HG03045 (cell line): ENCODE results near the gene UBTF.

Experiments
- ATAC-seq: cut with Tn5 transposase; IDR thresholded peaks from one replicate; pipeline ENCODE4 v1.9.1; 2021; ENCODE audit warnings: mild to moderate bottlenecking, moderate library complexity; ENCODE audit not compliant: unreplicated experiment

Gene UBTF

DNA sequence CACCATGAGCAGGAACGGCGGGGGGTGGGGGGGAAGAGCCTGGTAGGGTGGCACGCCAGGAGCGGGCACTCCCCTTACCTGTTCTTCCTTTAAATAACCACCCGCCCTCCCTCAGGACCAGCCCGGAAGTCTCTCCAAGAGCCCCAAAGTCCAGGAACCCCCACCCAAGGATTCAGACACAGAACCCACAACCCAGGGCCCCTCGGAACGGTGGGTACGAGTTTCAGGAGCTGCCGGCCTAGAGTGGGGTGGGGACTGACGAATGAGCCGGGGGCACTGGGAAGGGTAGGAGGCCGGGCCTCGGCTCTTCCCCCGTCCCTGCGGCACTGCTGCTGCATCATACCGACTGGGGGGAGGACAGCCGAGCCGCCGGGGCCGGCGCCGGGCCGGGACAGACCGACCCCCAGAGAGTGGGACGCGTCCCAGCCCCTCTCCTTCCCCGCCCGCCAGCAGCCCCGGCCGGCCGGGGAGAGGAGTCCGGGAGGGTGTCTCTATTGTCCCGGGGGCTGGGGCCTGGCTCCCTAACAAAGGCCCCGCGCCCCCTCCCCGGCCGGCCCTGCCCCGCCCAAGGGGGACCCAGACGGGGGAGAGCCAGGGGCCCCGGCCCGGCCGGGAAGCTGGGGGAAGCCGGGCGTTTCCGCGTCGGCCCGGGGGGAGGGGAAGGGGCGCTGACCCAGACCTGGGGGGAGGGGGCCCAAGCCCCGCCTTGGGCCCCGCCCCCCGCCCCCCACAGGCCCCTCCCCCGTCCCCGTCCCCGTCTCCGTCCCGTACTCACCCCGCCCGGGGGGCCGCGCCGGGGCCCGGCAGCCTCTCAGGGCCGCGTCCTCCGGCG, 20.5 kb downstream of the UBTF start:
- ATAC-seq: peak; percentile 29

DNA sequence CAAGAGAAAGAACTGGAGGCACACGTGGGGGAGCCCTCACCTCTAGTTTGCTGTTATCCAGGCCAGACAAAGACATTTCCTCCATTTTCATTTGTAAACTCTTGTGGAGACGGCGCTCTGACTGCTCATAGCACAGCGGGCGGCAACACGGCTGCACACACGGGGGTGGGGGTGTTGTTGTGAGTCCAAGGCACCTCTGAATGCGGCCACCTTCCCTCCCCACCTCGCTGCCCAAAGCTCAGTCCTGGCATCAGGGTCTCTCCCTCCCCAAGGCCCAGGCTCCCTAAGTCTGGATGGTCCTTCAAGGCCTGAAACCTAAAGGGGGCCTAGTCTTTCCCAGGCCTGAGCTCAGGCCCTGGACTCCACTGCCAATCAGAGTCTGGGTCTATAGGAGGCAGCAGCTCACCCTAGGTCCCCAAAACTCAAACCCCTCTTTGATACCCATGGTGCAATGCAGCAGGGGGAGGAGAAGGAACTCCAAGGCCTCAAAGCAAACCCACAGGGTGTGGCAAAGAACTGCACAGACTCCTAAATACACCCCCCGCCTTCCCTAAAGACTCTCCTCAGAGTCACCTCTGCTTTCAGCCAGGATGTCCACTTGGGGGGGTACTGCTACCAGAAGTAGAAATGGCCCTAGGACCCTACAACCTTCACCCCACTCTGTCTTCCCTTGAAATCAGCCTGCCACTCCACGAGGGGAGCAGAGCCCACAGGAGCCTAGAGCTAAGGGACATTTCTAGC, 21.3 kb downstream of the UBTF start:
- ATAC-seq: no peak

DNA sequence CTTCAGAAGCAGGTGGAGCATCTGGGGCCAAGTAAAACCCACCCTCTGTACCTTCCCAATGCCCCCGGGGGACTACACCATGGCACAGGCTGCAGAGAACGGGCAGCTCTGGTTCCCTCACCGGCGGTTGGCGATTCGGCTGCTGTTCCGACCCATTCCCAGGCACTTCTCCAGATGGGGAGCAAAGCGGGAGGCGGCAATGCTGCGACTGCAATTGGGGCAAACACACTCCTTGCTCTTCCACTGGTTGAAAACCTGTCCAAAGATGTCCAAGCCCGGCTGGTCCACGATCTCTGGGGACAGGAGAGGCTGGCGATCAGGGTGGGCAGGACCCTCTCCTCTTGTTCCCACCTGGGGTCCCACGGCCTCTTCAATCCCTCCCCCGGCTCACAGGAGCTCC, 22.4 kb downstream of the UBTF start:
- no peak for ATAC-seq

- ATAC-seq: no peak
Measured at GRCh38 chr17:44193326-44194084, 26.0 kb downstream of the UBTF start.

DNA sequence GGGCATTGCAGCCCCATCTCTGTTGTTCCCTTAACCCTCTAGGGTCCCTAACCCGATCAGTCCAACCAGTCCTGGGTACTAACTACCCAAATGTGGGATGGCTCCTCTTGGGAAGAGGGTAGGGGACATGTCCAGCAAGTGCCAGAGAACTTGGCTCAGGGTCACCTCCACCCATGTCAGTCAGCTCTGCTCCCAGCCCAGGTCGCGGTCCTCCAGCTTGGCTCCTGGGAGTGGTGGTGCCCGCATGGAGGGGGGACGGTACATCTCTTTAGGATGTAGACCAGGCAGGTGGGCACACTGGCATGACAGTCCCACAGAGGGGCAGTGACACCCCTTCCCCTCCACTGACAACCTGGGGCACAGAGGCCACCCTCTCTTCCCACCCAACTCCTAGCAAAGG, 26.7 kb downstream of the UBTF start:
- ATAC-seq: no peak

- ATAC-seq: no peak
Measured at GRCh38 chr17:44191941-44192496, 27.5 kb downstream of the UBTF start.

- no peak for ATAC-seq
Measured at GRCh38 chr17:44191369-44191768, 28.1 kb downstream of the UBTF start.

- no peak for ATAC-seq
Measured at GRCh38 chr17:44190481-44190880, 29.0 kb downstream of the UBTF start.

DNA sequence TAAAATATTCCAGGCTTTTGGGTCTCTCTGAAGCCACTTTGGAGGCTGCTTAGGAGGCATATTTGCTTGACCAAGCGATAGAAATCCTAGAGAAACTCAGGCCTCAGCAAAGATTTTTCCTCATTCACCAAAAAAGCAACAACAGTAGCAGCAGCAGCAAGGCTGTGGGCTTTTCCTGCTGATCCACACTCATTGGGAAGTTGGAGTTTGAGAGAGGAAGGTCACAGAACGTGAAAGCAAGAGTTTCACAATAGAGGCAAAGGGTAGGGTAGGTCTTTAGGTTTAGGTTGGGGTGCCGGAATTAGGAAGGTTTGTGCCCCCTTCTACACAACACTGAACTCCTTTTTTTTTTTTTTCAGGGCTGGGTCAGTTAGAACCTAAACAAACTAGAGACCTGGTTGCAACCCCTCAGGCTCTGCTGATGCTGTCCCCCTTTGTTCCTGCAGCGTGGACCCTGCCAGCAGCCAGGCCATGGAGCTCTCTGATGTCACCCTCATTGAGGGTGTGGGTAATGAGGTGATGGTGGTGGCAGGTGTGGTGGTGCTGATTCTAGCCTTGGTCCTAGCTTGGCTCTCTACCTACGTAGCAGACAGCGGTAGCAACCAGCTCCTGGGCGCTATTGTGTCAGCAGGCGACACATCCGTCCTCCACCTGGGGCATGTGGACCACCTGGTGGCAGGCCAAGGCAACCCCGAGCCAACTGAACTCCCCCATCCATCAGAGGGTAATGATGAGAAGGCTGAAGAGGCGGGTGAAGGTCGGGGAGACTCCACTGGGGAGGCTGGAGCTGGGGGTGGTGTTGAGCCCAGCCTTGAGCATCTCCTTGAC, 30.7 kb downstream of the UBTF start:
- no peak for ATAC-seq

DNA sequence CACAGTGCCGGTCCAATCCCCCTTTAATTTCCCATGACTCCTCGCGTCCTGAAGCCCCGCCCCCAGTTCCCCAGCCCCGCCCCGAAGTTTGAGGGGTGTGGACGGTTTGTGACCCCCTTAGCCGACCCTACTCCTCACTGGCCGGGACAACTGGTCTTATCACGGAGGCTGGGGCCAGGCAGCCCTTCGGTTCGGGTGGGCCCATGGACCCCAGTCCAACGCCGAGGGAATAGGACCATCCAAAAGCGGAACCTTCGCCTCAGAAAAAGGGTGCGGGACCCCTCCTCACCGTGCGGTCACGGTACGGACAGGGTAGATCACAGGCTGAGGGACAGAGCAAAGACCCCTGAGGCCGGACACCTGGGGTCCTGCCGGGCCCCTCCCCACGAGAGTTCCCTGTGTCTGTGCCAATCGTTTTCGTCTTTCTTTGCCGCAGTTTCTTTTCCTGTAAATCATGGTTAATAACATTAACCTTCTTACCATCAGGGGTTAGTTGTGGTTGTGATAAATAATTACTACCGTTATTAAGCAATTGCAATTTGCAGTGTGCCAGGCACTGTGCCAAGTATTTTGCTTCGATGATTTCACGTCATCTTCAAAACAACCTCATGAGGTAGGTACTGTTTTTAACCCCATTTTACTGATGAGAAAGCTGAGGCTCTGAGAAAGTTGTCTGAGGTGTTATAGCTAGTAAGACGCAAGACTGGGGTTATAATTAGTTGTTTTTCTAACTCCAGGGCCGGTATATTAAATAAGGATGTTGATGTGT, 32.2 kb downstream of the UBTF start:
- ATAC-seq: peak; percentile 33

- peak; percentile 85 for ATAC-seq
Measured at GRCh38 chr17:44186307-44187130, 33.0 kb downstream of the UBTF start, which contains the start of gene TMUB2. Gene TMUB2 (plus strand): TSS chr17:44186972. CDS start chr17:44187709, 737 bp downstream.

DNA sequence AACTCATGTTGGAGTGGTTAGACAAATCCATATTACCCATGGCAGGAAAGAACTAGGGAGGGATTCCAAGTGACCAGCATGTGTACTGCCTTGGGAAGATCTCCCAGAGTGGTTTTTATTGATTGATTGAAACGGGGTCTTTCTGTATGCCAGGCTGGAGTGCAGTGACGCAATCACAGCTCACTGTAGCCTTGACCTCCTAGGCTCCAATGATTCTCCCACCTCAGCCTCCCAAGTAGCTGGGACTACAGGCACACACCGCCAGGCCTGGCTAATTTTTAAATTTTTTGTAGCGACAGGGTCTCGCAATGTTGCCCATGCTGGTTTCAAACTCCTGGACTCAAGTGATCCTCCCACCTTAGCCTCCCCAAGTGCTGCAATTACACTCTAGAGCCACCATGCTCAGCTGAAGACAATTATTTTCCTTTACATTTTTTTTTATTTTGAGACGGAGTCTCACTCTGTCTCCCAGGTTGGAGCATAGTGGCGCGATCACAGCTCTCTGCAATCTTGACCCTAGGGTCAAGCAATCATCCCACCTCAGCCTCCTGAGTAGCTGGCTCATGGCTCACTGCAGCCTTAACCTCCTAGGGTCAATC, 35.2 kb downstream of the UBTF start:
- ATAC-seq: no peak

DNA sequence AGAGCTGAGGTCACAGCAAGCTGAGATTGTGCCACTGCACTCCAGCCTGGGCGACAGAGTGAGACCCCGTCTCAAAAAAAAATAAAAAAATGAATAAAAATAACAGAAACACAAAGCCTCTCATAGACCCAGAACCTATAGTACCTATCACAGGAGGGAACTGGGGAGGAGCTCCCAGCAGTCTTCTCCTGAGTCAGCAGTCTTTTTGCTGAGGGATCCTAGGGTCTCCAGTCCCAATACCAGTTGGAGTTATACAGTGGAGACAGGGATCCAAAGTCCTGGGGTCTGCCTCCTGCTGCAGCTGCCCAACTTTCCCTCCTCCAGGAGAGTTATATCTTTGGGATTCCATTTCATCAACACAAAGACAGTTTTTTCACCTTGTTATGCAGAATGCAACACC, 36.5 kb downstream of the UBTF start:
- no peak for ATAC-seq

DNA sequence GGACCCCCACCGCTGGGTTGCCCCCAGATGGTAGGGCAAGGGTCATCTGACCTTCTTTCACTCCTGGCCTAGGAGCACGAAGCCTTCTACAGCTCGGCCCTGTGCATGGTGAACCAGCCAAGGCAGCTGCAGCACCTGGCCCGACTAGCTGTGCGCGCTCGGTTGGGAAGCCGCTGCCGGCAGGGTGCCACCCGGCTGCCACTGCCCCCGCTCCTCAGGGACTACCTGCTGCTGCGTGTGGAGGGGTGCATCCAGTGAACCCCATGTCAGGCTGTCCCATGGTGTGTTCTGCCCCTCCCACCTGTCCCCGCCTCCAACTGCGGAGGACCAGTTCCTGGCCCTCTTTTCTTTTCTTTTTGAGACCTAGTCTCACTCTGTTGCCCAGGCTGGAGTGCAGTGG, 41.3 kb downstream of the UBTF start:
- no peak for ATAC-seq

- ATAC-seq: no peak
Measured at GRCh38 chr17:44177640-44178039, 41.8 kb downstream of the UBTF start.

- ATAC-seq: no peak
Measured at GRCh38 chr17:44176671-44177501, 42.6 kb downstream of the UBTF start.

DNA sequence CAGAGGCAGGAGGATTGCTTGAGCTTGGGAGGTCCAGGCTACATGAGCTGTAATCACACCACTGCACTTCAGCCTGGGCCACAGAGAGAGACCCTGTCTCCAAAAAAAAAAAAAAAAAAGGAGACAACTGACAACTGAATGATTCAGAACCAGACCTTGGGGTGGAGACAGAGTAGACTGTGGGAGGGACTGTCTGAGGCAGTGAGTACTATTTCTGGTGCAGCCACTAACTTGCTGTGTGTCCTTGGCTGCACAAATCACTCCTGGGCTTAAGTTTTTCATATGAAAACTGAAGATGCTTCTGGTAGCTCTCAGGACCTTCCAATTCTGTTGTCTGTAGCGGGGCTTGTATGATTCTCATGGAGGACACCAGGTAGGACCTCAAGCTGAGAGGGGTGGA, 43.2 kb downstream of the UBTF start:
- no peak for ATAC-seq
